Measurements from ENCODE around the gene SCARF2. TPM values are rescaled to one million over a fixed set of nuclear protein-coding genes. Genes with fewer than 3 reads are reported as not detected.

The SCARF2 gene
- total and polyA plus RNA-seq, 2 of the 8 experiments (the other 6 are each of a cell fraction or from before 2014, with no cell fraction given) = 4.2 to 9.8 TPM

- TF ChIP-seq RAD21 (IDR thresholded peaks at IDR 0.05 in 1 of 2, conservative IDR thresholded peaks at IDR 0.05 in 1 of 2; ENCODE audit: low read depth in 2 of 2, low read length in 2 of 2) (peak; percentile 91 to 93), NANOG (IDR thresholded peaks at IDR 0.05; ENCODE audit: insufficient read depth, low read depth, low read length, poor library complexity, severe bottlenecking) (no peak), JUN (IDR thresholded peaks at IDR 0.05; ENCODE audit: low read depth, low read length) (no peak), POLR2AphosphoS5 (IDR thresholded peaks at IDR 0.05; ENCODE audit: low read depth, low read length) (no peak), ZNF274 (IDR thresholded peaks at IDR 0.05; ENCODE audit: borderline replicate concordance, extremely low read depth, low read length) (no peak), TEAD4 (IDR thresholded peaks at IDR 0.05; ENCODE audit: low read depth, low read length) (no peak), POU5F1 (IDR thresholded peaks at IDR 0.05; ENCODE audit: low read depth, low read length) (no peak), CHD1 (IDR thresholded peaks at IDR 0.05; ENCODE audit: low read depth, low read length) (no peak), CTCF (IDR thresholded peaks at IDR 0.05; ENCODE audit: control extremely low read depth in 1 of 3, insufficient read depth in 1 of 3, low read depth in 1 of 3, low read length in 3 of 3) (peak; percentile 76 to 95 (median 80)), BRCA1 (IDR thresholded peaks at IDR 0.05; ENCODE audit: low read depth, low read length) (no peak), SRF (IDR thresholded peaks at IDR 0.05; ENCODE audit: low read depth, low read length) (no peak), SUZ12 (IDR thresholded peaks at IDR 0.05; ENCODE audit: low read length) (no peak)
Observed at GRCh38 chr22:20418211-20418788, 19.3 kb downstream of the SCARF2 start (continued).
